Measurements from ENCODE around the gene GBGT1.

Gene GBGT1

GRCh38 chr9:133162861-133163503, 732 bp downstream of the GBGT1 start:
- DNase-seq (ENCODE audit: low read depth) = no peak

- DNase-seq (ENCODE audit: low read depth) = no peak
These were observed 2.2 kb downstream of the GBGT1 start for GRCh38 chr9:133161547-133161950.

GRCh38 chr9:133160742-133161546, 2.8 kb downstream of the GBGT1 start:
- DNase-seq (ENCODE audit: low read depth) = no peak

GRCh38 chr9:133158695-133159094, 5.0 kb downstream of the GBGT1 start:
- DNase-seq (ENCODE audit: low read depth) = no peak

GRCh38 chr9:133155156-133155555, 8.6 kb downstream of the GBGT1 start:
- DNase-seq (ENCODE audit: low read depth) = no peak

- DNase-seq (ENCODE audit: low read depth) = no peak
These were observed 9.4 kb downstream of the GBGT1 start for GRCh38 chr9:133154097-133154989.

- DNase-seq (ENCODE audit: low read depth) = no peak
These were observed 10.3 kb downstream of the GBGT1 start for GRCh38 chr9:133153227-133154096.

GRCh38 chr9:133151601-133152525, 11.9 kb downstream of the GBGT1 start:
- no peak for DNase-seq (ENCODE audit: low read depth)

- no peak for DNase-seq (ENCODE audit: low read depth)
These were observed 12.7 kb downstream of the GBGT1 start for GRCh38 chr9:133151041-133151440.

GRCh38 chr9:133149130-133150015, 14.3 kb downstream of the GBGT1 start:
- no peak for DNase-seq (ENCODE audit: low read depth)

- no peak for DNase-seq (ENCODE audit: low read depth)
These were observed 15.2 kb downstream of the GBGT1 start for GRCh38 chr9:133148199-133149129.

- DNase-seq (ENCODE audit: low read depth) = no peak
These were observed 16.1 kb downstream of the GBGT1 start for GRCh38 chr9:133147412-133148198.

- no peak for DNase-seq (ENCODE audit: low read depth)
These were observed 16.8 kb downstream of the GBGT1 start for GRCh38 chr9:133146746-133147411.

- no peak for DNase-seq (ENCODE audit: low read depth)
These were observed 18.5 kb downstream of the GBGT1 start for GRCh38 chr9:133144904-133145851.

GRCh38 chr9:133144142-133144903, 19.4 kb downstream of the GBGT1 start:
- no peak for DNase-seq (ENCODE audit: low read depth)
